Upper lobe of right lung (tissue), 1 donor: ENCODE results near the gene THAP9. TPM values are rescaled to one million over a fixed set of nuclear protein-coding genes. Genes with fewer than 3 reads are reported as not detected.
A peak's percentile ranks its signal among the peaks of the same experiment; 100 is the strongest.
"Not testable (repeated sequence)": the region's sequence is repeated elsewhere in the genome, so short reads cannot be mapped to it uniquely, and the experiment has no call there.

ENCODE experiments used
- ATAC-seq: fragments of 200-7000 bp; cut with Tn5 transposase; one replicate; pipeline ENCODE4 v1.9.1; 2020; ENCODE audit warnings: mild to moderate bottlenecking, moderate library complexity
- DNase-seq: peaks from one replicate; pipeline ENCODE4 v3.0.0-alpha.2; 2020
- H3K27ac ChIP-seq: fragments of 200-600 bp; one replicate; pipeline ENCODE4 v1.8.0; 2022
- H3K27me3 ChIP-seq: fragments of 200-600 bp; one replicate; pipeline ENCODE4 v1.8.0; 2022; ENCODE audit warnings: mild to moderate bottlenecking
- H3K36me3 ChIP-seq: fragments of 200-600 bp; one replicate; pipeline ENCODE4 v1.8.0; 2022
- H3K4me1 ChIP-seq: fragments of 200-600 bp; one replicate; pipeline ENCODE4 v1.8.0; 2022
- H3K4me3 ChIP-seq: fragments of 200-600 bp; one replicate; pipeline ENCODE4 v1.8.0; 2022; ENCODE audit warnings: mild to moderate bottlenecking
- H3K9me3 ChIP-seq: fragments of 200-600 bp; one replicate; pipeline ENCODE4 v1.8.0; 2022
- intact Hi-C: fragments of 100-400 bp; cut with DNase I; formaldehyde crosslinking; loops from one replicate; pipeline ENCODE4 v1.11.0; 2022
- long read RNA-seq: library from polyadenylated mRNA; unstranded; transcript quantifications from one replicate; pipeline ENCODE4 v2.0.0, GENCODE V29; 2021
- total RNA-seq: library from RNA; stranded (reverse); fragmentation: NEBNext Ultra II Directional; extraction: Animal tissue kit (Norgen Biotek cat#: 25700); gene quantifications from one replicate; pipeline ENCODE4 v1.2.1, GENCODE V29; 2021
- TF ChIP-seq, protein P1 (sequence below): fragments of 200-600 bp; IDR thresholded peaks from one replicate; pipeline ENCODE4 v1.8.0; 2022; ENCODE audit warnings: antibody characterized with exemption
- donor health status: DM: no; HTN: yes; CAD: no; lungs with severe emphysema.

Gene THAP9, protein sequence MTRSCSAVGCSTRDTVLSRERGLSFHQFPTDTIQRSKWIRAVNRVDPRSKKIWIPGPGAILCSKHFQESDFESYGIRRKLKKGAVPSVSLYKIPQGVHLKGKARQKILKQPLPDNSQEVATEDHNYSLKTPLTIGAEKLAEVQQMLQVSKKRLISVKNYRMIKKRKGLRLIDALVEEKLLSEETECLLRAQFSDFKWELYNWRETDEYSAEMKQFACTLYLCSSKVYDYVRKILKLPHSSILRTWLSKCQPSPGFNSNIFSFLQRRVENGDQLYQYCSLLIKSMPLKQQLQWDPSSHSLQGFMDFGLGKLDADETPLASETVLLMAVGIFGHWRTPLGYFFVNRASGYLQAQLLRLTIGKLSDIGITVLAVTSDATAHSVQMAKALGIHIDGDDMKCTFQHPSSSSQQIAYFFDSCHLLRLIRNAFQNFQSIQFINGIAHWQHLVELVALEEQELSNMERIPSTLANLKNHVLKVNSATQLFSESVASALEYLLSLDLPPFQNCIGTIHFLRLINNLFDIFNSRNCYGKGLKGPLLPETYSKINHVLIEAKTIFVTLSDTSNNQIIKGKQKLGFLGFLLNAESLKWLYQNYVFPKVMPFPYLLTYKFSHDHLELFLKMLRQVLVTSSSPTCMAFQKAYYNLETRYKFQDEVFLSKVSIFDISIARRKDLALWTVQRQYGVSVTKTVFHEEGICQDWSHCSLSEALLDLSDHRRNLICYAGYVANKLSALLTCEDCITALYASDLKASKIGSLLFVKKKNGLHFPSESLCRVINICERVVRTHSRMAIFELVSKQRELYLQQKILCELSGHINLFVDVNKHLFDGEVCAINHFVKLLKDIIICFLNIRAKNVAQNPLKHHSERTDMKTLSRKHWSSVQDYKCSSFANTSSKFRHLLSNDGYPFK
- 3.8 TPM for total RNA-seq
- long read RNA-seq, transcript THAP9-201 (5 exons, 3,808 nt) = major isoform, 8 of 9 reads
- long read RNA-seq, partial matches to known transcripts = 0 of 9 reads
- long read RNA-seq, other reads (novel, unspliced or antisense) = 1 of 9 reads

DNA sequence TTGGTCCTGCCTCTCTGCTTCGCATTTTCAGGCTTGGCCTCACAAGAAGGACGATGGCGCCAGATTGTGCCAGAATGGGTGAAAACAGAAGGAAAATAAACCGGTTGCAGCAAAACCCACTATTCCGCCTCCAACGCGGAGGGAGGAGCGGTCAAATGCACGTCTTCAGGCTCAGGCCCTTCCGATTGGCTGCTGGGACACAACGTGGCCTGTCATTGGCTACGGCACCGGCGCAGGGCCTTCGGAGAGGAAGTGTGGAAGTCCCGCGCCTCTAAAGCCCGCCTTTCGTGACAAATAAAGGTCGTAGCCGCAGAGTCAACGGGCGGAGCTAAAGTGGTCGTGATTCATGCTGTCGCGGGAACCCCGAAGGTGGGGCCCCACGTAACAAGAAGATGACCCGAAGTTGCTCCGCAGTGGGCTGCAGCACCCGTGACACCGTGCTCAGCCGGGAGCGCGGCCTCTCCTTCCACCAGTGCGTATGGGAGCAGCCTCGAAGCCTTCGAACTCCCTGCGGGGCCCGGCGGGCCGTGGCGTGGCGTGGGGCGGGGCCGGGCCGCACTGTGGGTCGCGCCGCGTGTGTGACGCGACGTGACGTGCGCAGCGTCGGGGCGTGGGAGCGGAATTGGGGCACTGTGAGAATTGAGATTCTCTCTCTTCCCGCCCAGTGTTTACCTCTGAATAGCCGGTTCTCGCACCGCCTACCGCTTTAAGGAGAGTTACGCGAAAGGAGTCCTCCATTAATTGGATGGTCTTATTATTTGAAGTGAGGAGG, at the start of gene THAP9:
TSS of gene THAP9 (plus strand) at position 325 of the 772 bp plus-strand sequence. CDS start at position 393, 68 bp downstream.
- peak; percentile 98 for ATAC-seq
- no peaks in the 10 kb centered on the region for H3K9me3 ChIP-seq
- intact Hi-C loops = no loop called here
- peaks cover 29% of the 10 kb centered on the region for H3K4me1 ChIP-seq
- H3K36me3 ChIP-seq = peaks cover 23% of the 10 kb centered on the region
- no peaks in the 10 kb centered on the region for H3K27me3 ChIP-seq
- peak within 1 kb of the TSS; percentile 100 for H3K27ac ChIP-seq
- peak within 1 kb of the TSS; percentile 74 for H3K4me3 ChIP-seq
- peak; percentile 99 for DNase-seq
- TF ChIP-seq, protein P1, sequence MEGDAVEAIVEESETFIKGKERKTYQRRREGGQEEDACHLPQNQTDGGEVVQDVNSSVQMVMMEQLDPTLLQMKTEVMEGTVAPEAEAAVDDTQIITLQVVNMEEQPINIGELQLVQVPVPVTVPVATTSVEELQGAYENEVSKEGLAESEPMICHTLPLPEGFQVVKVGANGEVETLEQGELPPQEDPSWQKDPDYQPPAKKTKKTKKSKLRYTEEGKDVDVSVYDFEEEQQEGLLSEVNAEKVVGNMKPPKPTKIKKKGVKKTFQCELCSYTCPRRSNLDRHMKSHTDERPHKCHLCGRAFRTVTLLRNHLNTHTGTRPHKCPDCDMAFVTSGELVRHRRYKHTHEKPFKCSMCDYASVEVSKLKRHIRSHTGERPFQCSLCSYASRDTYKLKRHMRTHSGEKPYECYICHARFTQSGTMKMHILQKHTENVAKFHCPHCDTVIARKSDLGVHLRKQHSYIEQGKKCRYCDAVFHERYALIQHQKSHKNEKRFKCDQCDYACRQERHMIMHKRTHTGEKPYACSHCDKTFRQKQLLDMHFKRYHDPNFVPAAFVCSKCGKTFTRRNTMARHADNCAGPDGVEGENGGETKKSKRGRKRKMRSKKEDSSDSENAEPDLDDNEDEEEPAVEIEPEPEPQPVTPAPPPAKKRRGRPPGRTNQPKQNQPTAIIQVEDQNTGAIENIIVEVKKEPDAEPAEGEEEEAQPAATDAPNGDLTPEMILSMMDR = no peak

DNA sequence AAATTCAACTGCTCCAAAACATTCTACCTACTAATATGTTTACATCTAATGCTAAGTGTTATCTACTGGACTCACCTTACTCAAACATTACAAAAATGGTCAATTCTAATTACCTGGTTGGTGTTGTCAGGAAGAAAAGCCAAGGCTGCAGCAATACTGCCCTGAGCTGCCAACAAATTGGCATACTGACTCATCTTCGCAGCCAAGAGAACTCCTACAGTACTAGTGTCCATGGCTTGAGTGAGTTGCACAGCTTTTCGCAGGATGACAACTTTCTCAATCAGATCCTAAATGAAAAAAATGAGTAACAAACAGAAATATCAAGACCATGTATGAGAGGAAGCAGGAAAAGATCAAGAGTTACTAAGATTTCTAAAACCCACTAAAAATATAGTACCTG, 49.2 kb upstream of the THAP9 start:
- DNase-seq (no peak), ATAC-seq (no peak)
- intact Hi-C loops = no loop called here
- no peaks in the 10 kb centered on the region for H3K27me3 ChIP-seq
- no peak overlapping the region for H3K27ac ChIP-seq
- TF ChIP-seq, protein P1 = no peak
- H3K4me3 ChIP-seq = no peak overlapping the region
- H3K4me1 ChIP-seq = no peaks in the 10 kb centered on the region
- H3K9me3 ChIP-seq = no peaks in the 10 kb centered on the region
- peaks cover 100% of the 10 kb centered on the region for H3K36me3 ChIP-seq

DNA sequence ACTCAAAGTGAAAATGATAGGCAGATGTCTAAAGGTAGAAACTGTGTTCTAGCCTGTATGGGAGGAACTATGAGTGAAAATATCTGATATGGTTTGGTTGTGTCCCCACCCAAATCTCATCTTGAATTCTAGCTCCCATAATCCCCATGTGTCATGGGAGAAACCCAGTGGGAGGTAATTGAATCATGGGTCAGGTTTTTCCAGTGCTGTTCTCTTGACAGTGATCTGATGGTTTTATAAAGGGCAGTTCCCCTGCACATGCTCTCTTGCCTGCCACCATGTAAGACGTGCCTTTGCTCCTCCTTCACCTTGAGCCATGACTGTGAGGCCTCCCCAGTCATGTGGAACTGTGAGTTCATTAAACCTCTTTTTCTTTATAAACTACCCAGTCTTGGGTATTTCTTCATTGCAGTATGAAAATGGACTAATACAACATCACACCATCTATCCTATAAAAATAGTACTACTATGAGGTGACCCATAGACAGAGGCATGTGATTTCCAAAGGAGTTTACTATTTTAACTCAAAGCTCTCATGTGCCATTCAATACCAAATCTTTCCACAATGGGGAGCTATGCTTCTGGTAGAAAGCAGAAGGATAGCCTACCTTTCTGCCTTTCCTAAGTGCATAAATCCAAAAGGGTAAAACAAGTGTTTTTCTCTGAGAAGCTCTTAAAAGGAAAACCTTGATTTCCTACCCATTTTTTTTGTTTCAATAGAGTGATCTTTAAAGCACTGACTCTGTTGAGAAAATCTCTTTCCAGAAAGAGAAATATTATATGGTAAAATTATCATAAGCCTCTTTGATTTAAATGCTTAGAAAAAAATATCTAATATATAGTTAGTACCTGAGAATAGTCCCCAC, 48.4 kb upstream of the THAP9 start:
- Histone ChIP-seq H3K27me3 (no peaks in the 10 kb centered on the region), H3K36me3 (peaks cover 100% of the 10 kb centered on the region), H3K4me1 (no peaks in the 10 kb centered on the region), H3K27ac (no peak overlapping the region), H3K4me3 (no peak overlapping the region), H3K9me3 (no peaks in the 10 kb centered on the region)
- intact Hi-C loops = no loop called here
- peak; percentile 39 for ATAC-seq
- DNase-seq = no peak
- TF ChIP-seq, protein P1 = peak; percentile 41

DNA sequence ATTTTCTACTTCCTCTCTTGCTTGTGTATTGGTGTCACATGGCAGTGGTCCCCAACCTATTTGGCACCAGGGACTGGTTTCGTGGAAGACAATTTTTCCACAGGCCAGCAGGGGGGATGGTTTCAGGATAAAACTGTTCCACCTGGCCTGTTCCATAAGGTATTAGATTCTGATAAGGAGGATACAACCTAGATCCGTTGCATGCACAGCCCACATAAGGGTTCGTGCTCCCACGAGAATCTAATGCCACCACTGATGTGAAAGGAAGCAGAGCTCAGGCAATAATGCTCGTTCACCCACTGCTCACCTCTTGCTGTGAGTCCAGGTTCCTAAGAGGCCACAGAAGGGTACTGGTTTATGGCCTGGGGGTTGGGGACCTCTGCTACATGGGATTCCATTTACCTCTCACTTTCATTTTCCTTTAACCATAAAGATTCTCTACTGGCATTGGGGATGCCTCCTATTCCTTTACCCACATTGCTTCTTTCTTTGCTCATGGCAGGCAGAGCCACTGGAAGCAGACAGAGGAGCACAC, 47.7 kb upstream of the THAP9 start:
- Histone ChIP-seq H3K27me3 (no peaks in the 10 kb centered on the region), H3K4me1 (no peaks in the 10 kb centered on the region), H3K4me3 (no peak overlapping the region), H3K36me3 (peaks cover 100% of the 10 kb centered on the region), H3K9me3 (no peaks in the 10 kb centered on the region), H3K27ac (no peak overlapping the region)
- DNase-seq (no peak), ATAC-seq (no peak)
- intact Hi-C loops = no loop called here
- TF ChIP-seq, protein P1 = no peak

DNA sequence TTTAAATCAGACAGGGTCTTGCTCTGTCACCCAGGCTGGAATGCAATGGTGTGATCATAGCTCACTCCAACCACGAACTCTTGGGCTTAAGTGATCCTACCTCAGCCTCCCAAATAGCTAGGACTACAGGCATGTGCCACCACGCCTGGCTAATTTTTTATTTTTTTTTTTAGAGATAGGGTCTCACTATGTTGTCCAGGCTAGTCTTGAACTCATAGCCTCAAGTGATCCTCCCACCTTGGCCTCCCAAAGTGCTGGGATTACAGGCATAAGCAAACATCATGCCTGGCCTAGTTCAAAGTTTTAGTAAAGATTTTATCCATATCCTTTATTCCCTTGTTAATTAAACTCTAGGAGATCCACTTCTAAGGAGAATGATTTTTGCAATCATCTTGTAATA, 40.0 kb upstream of the THAP9 start:
- H3K4me3 ChIP-seq, DNase-seq, intact Hi-C loops, H3K27me3 ChIP-seq, H3K27ac ChIP-seq, H3K9me3 ChIP-seq, H3K4me1 ChIP-seq, ATAC-seq: not testable (repeated sequence)
- H3K36me3 ChIP-seq = peaks cover 84% of the 10 kb centered on the region
